Tibial nerve (tissue), 4 donors: ENCODE data around the gene OR52K2. TPM values are rescaled to one million over a fixed set of nuclear protein-coding genes. Genes with fewer than 3 reads are reported as not detected.

Source experiments
- DNase-seq, 2 donors: peaks; one replicate each; pipeline ENCODE4 v3.0.0-alpha.2; 2019; ENCODE audit warnings: low spot score in 2 of 2
- H3K27ac ChIP-seq, 4 donors: fragments of 200-600 bp; sonication (generic) in 3 of 4; one replicate each; pipeline ENCODE4 v1.5.1; 2017 to 2019; ENCODE audit warnings: mild to moderate bottlenecking in 1 of 4
- H3K27me3 ChIP-seq, 2 donors: fragments of 200-600 bp; sonication (generic) in 1 of 2; one replicate each; pipeline versions ENCODE4 v1.5.1 to v1.6.0; 2017 to 2019
- H3K36me3 ChIP-seq, 3 donors: fragments of 200-600 bp; sonication (generic); one replicate each; pipeline ENCODE4 v1.5.1; 2018 to 2019
- H3K4me1 ChIP-seq, 4 donors: fragments of 200-600 bp; sonication (generic) in 3 of 4; one replicate each; pipeline ENCODE4 v1.5.1; 2017 to 2019
- H3K4me3 ChIP-seq, 4 donors: fragments of 200-600 bp; sonication (generic) in 3 of 4; one replicate each; pipeline ENCODE4 v1.5.1; 2017 to 2019; ENCODE audit warnings: mild to moderate bottlenecking in 1 of 4, moderate library complexity in 1 of 4
- H3K9me3 ChIP-seq, 4 donors: fragments of 200-600 bp; sonication (generic) in 3 of 4; one replicate each; pipeline ENCODE4 v1.5.1; 2017 to 2019
- EP300 ChIP-seq, 2 donors: sonication (generic); formaldehyde crosslinking; IDR thresholded peaks; one replicate each; pipeline ENCODE4 v1.6.1; 2017; ENCODE audit warnings: antibody characterized with exemption in 2 of 2, mild to moderate bottlenecking in 1 of 2
- POLR2A ChIP-seq, 2 donors: fragments of 450-650 bp; IDR thresholded peaks; one replicate each; pipeline ENCODE4 v1.6.1; 2017; ENCODE audit warnings: antibody characterized with exemption in 2 of 2, mild to moderate bottlenecking in 2 of 2, moderate library complexity in 2 of 2
- WGBS, 2 donors: methylation state at CpG; one replicate each; pipeline ENCODE4 v1.1.5; 2018; 5-methylcytosine and 5-hydroxymethylcytosine counted together
- total RNA-seq, 4 donors: library from RNA; depleted of rRNA; stranded (reverse); fragments of >200 nt; gene quantifications; one replicate each; pipeline ENCODE4 v1.1.0, GENCODE V29; 2016
- TF ChIP-seq, protein P1 (sequence below), 5 experiments: fragments of 200-600 bp in 3 of 5; fragments of 450-650 bp in 2 of 5; sonication (generic) in 3 of 5; IDR thresholded peaks; one replicate each; pipeline ENCODE4 v1.5.1; 2016 to 2019; ENCODE audit warnings: antibody characterized with exemption in 5 of 5, mild to moderate bottlenecking in 3 of 5, moderate library complexity in 2 of 5

The OR52K2 gene
- total RNA-seq, 4 donors from 2014 or later = not detected

DNA sequence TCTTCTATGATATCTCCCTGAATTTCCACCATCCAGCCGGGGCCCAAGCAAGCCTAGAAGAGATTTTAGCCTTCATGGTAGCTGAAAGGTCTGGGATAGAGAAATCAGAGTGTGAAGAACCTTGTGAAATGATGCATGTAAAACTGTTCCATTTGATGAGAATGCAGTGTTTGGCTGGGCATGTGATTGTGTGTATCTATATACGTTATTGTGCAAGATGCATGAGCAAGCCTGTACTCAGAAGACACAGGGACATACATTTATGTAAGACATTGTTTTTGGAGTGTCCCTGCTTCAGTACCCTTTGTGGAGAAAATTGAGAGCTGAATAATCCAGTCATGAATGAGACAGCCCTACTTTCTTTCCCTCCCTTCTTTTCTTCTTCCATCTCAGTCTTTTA lies 15.2 kb upstream of the OR52K2 start:
- Histone ChIP-seq H3K9me3 (no peaks in the 10 kb centered on the region), H3K27me3 (no peaks in the 10 kb centered on the region), H3K27ac (no peak overlapping the region), H3K4me1 (no peaks in the 10 kb centered on the region), H3K4me3 (no peak overlapping the region), H3K36me3 (no peaks in the 10 kb centered on the region)
- TF ChIP-seq, protein P1, sequence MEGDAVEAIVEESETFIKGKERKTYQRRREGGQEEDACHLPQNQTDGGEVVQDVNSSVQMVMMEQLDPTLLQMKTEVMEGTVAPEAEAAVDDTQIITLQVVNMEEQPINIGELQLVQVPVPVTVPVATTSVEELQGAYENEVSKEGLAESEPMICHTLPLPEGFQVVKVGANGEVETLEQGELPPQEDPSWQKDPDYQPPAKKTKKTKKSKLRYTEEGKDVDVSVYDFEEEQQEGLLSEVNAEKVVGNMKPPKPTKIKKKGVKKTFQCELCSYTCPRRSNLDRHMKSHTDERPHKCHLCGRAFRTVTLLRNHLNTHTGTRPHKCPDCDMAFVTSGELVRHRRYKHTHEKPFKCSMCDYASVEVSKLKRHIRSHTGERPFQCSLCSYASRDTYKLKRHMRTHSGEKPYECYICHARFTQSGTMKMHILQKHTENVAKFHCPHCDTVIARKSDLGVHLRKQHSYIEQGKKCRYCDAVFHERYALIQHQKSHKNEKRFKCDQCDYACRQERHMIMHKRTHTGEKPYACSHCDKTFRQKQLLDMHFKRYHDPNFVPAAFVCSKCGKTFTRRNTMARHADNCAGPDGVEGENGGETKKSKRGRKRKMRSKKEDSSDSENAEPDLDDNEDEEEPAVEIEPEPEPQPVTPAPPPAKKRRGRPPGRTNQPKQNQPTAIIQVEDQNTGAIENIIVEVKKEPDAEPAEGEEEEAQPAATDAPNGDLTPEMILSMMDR (IDR thresholded peaks at IDR 0.05) = no peak
- no peak for TF ChIP-seq EP300 (IDR thresholded peaks at IDR 0.05)
- no peak for TF ChIP-seq POLR2A (IDR thresholded peaks at IDR 0.05)
- WGBS, 2 donors = 63 to 72% methylated on average over 2 of the region's 2 CpGs
- no peak for DNase-seq

DNA sequence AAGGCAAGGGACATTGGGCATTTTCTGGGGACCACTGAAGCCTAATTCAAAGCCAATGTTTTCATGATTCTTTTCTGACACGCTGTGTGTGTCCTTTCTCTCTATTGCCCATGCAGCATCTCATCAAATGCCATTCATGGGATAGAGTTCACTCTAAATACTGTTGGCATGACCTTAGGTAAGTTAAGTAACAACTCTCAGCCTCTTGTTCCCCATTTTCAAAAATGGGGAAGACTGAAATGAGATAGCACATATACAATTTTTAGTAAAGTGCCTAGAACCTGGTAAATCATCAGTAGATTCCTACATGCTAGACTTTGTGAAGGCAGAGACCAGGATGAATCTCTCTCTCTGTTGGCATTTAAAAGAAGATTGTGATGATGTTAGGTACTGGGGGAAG lies 12.7 kb upstream of the OR52K2 start:
- peaks cover 0 to 7% (median 0%) of the 10 kb centered on the region in 4 donors for H3K9me3 ChIP-seq
- 73 to 80% methylated on average over 1 of the region's 1 CpG for WGBS, 2 donors
- no peak for TF ChIP-seq POLR2A (IDR thresholded peaks at IDR 0.05)
- TF ChIP-seq EP300 (IDR thresholded peaks at IDR 0.05) = no peak
- TF ChIP-seq, protein P1 (IDR thresholded peaks at IDR 0.05) = no peak

DNA sequence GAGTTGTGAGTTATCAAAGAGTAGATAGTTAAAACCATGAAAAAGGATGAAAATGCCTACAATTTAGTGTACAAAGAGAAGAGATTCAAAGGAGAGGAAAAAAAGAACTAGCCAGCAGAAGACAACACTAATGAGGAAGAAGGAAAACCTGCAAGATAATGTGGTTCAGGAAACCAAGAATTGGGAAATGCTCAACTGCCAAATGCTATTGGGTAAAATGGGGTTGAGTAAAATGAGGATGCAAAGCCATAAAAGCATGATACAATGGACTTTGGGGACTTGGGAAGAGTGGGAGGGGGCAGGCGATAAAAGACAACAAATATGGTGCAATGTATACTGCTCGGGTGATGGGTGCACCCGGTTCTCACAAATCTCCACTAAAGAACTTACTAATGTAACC lies 7.6 kb upstream of the OR52K2 start:
- Histone ChIP-seq H3K27ac (no peak overlapping the region), H3K4me1 (no peaks in the 10 kb centered on the region), H3K4me3 (no peak overlapping the region), H3K36me3 (no peaks in the 10 kb centered on the region), H3K9me3 (peaks cover 0 to 7% (median 0%) of the 10 kb centered on the region in 4 donors), H3K27me3 (no peaks in the 10 kb centered on the region)
- DNase-seq = no peak
- 89 to 94% methylated on average over 3 of the region's 3 CpGs for WGBS, 2 donors
- no peak for TF ChIP-seq EP300 (IDR thresholded peaks at IDR 0.05)
- TF ChIP-seq, protein P1 (IDR thresholded peaks at IDR 0.05) = no peak

More for the DNA sequence above, 12.7 kb upstream of the OR52K2 start:
- H3K27me3 ChIP-seq = no peaks in the 10 kb centered on the region
- H3K27ac ChIP-seq = no peak overlapping the region
- no peak overlapping the region for H3K4me3 ChIP-seq
- no peak for DNase-seq
- no peaks in the 10 kb centered on the region for H3K4me1 ChIP-seq
- no peaks in the 10 kb centered on the region for H3K36me3 ChIP-seq

DNA sequence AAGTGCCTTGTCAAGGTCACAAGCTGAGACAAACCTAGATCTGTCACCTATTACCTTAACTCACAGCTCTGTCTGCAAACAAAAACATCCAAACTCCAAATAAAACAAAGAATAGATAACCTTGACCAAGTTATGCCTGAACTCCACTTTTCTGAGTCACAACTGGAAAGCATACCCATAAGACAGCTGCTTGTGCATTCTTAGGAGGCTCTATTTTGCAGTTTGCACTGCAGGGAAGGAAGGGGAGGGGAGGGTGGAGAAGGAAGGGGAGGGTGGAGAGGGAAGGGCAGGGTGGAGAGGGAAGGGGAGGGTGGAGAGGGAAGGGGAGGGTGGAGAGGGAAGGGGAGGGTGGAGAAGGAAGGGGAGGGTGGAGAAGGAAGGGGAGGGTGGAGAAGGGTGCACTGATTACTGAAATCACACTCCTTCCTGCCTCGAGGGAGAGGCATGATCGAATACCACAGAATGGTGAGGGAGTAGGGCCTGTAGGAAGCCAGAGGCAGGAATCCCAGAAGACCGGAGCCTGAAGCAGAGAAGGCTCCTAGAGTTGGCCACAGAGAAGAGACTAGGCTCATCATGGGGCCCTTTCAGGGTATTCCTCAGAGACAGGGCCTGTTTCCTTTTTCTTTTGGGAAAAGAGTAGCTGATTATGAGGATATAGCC lies 5.7 kb upstream of the OR52K2 start:
- TF ChIP-seq, protein P1 (IDR thresholded peaks at IDR 0.05) = no peak
- no peak for TF ChIP-seq EP300 (IDR thresholded peaks at IDR 0.05)
- no peak for TF ChIP-seq POLR2A (IDR thresholded peaks at IDR 0.05)
- 29 to 30% methylated on average over 3 of the region's 3 CpGs for WGBS, 2 donors
- Histone ChIP-seq H3K4me3 (no peak overlapping the region), H3K36me3 (no peaks in the 10 kb centered on the region), H3K27ac (no peak overlapping the region), H3K4me1 (no peaks in the 10 kb centered on the region), H3K9me3 (peaks cover 0 to 7% (median 0%) of the 10 kb centered on the region in 4 donors), H3K27me3 (no peaks in the 10 kb centered on the region)
- DNase-seq = no peak

DNA sequence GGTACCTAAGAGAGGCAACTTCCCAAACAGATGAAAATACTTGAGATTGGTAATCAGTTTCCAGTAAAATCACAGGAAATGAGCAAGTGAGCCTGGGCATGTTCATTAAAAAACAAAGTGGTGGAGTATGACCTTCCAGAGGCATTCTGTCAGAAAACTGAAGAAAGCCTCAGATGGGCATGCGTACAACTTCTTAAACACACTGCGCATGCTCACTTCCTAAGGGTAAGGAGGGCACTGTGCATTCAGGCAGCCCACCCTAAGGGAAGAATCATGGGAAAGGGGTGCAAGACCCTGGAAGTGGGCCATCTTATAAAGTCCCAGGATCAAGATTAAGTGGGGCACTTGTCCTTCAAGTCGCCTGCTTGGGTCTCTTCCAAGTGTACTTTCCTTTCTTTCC lies 4.0 kb downstream of the OR52K2 start:
- Histone ChIP-seq H3K4me3 (no peak overlapping the region), H3K4me1 (no peaks in the 10 kb centered on the region), H3K9me3 (no peaks in the 10 kb centered on the region), H3K27ac (no peak overlapping the region), H3K27me3 (no peaks in the 10 kb centered on the region), H3K36me3 (no peaks in the 10 kb centered on the region)
- TF ChIP-seq POLR2A (IDR thresholded peaks at IDR 0.05) (no peak), EP300 (IDR thresholded peaks at IDR 0.05) (no peak)
- TF ChIP-seq, protein P1 (IDR thresholded peaks at IDR 0.05) = no peak
- no peak for DNase-seq
- WGBS, 2 donors = 85 to 88% methylated on average over 3 of the region's 3 CpGs
